Ramos (cell line): ENCODE results near the gene SMAD1.
"Not testable (repeated sequence)": the region's sequence is repeated elsewhere in the genome, so short reads cannot be mapped to it uniquely, and the experiment has no call there.

ENCODE experiments used
- in situ Hi-C: fragments of 300-500 bp; cut with MboI; formaldehyde crosslinking; loops from one replicate; pipeline ENCODE4 v1.14.3; 2022; ENCODE audit warnings: low sequenced_read_pairs; ENCODE audit not compliant: unreplicated experiment

The SMAD1 gene

DNA sequence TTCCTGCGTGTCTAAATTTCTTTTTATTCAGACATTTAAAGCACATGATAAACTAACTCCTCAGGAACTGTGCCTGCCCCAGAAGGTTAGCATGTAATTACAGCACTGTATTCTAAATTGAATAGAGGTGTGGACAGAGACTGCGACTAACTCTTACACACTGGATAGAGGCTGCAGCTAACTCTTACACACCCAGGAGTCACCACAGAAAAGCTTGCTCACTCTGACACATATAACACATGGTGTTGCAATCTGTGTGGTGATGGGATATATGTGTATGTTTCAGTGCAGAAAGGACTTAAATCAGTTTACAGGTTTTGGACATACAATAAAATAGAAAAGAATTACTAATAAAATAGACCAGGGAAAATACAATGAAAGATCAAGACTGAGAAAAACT lies 41.5 kb downstream of the SMAD1 start:
- in situ Hi-C loops = loop anchor here (25.0 kb wide), 1 partner anchor 539 kb away; no protein-coding TSS in a partner anchor

DNA sequence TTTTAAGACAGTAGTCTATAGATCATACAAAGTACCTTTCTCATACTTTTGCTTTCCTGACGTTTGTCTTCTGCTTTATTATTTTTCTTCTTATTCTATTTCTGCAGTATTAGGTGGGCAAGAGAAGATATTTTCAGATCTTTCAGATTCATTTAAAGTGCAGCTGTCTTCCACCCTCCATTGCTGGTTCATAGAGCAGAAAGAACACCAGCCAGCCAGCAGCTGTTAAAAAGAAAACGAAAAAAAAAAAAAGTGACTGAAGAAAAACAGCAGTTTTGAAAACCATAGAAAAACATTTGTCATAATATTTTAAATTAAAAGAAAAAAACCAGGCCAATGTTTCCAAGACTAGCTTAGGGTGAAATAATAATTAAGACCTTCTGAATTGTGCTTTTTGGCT lies 42.9 kb downstream of the SMAD1 start:
- in situ Hi-C loops = loop anchor here (25.0 kb wide), 1 partner anchor 538 kb away; no protein-coding TSS in a partner anchor

GRCh38 chr4:145525291-145525740 lies 43.7 kb downstream of the SMAD1 start:
- in situ Hi-C loops = no loop called here

DNA sequence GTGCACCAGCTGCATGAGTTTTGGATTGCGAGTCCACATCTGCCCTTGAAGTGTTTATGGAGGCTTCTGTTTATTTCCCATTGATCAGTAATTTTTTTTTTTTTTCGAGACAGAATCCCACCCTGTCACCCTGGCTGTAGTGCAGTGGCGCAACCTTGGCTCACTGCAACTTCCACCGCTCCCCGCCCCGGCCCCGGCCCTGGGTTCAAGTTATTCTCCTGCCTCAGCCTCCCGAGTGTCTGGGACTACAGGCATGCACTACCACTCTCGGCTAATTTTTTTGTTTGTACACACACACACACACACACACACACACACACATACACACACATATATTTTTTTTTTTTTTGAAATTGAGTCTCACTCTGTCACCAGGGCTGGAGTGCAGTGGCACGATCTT lies 46.1 kb downstream of the SMAD1 start:
- in situ Hi-C loops = no loop called here

GRCh38 chr4:145528601-145529000 lies 46.9 kb downstream of the SMAD1 start:
- in situ Hi-C loops = no loop called here

GRCh38 chr4:145530189-145530588 lies 48.5 kb downstream of the SMAD1 start:
- in situ Hi-C loops = no loop called here

DNA sequence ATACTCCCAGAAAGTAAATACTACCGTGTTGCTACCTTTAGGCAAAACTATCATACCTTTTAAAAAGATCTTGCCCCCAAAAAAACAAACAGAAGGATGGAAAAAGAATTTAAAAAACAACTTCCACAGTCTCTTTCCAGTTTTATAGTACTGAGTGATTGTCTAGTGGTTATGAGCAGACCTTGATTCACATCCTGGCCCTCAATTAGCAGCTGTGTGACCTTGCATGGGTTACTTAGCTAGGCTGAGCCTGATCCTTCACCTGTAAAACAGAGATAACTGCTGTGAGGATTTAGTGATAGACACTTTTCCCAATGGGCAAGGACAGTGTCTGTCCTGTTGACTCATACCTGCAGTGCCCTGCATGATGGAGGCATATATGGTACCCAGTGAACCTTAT lies 49.0 kb downstream of the SMAD1 start:
- in situ Hi-C loops = no loop called here

DNA sequence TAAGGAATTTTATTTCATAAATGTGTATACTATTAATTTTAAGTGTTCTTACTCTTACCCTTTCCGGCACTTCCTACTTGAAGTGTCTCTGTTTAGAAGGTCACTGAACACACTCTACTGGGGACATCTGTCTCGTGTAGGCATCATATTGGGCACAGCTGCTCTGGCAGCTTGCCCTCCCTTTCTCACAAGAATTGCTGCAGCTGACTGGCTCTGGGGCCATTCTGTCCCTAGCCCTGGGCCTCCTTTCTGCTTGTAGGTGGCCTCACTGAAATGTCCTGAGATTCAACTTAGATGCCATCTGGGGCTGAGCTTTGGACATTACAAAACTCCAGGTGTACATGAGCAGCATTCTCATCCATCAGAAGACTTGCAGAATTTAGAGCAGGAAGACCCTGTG lies 49.6 kb downstream of the SMAD1 start:
- in situ Hi-C loops = no loop called here

DNA sequence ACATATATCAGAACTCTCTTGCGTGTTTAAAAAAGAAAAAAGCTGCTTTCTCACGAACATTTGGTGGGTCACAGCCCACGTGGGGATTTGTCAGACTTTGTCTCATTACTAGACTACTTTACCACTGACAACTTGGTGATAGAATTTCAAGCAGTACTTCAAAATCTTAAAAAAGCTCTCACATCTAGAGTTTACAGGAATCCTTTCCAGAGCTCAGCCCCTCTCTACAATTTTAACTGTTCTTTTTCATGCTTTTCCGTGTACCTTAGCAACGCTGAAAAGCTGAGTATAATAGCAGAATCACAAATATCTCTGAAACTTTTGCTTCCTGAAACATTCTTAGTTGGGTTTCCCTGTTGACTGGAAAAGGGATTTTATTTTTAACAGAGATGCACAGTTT lies 50.2 kb downstream of the SMAD1 start:
- in situ Hi-C loops = no loop called here

GRCh38 chr4:145533001-145533400 lies 51.3 kb downstream of the SMAD1 start:
- in situ Hi-C loops = no loop called here

DNA sequence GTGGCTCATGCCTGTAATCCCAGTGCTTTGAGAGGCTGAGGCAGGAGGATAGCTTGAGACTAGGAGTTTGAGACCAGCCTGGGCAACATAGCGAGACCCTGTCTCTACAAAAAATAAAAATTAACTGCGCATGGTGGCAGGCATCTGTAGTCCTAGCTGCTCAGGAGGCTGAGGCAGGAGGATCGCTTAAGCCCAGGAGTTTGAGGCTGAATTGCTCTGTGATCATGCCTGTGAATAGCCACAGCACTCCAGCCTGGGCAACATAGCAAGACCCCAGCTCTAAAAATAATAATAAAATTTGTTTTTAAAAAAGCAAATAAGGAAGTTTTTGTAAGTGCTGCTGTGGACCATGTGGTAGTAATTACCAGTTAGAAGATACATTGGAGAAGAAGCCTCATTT lies 51.8 kb downstream of the SMAD1 start:
- in situ Hi-C loops = not testable (repeated sequence)

DNA sequence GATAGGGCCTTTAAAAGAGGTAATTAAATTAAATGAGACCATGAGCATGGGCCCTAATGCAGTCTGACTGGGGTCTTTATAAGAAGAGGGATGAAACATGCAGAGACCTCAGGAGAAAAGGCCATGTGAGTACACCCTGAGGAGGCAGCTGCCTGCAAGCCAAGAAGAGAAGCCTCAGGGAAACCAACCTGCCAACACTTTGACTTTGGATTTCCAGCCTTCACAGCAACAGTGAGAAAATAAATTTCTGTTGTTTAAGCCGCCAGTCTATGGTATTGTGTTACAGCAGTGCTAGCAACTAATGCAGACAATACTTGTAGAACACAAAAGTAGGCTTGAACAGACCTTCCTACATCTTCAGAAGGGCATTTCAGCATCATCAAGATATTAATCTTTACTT lies 52.3 kb downstream of the SMAD1 start:
- in situ Hi-C loops = no loop called here

DNA sequence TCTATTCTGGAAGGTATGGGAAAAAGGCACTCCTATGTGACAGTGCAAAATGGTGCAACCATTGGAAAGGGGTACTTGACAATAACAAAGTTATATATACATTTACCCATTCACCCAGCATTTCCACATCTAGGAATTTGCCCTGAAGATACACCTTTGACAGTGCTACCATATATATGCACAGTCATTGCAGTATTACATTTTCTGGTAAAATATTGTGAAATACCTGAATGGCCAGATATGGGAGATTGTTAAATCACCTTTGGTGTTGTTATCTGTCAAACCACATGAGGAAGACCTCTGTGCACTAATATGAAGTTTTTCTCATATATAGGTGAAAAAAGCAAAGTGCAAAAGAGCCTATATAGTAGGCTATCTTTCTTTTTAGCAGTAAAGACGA lies 53.5 kb downstream of the SMAD1 start:
- in situ Hi-C loops = no loop called here

- in situ Hi-C loops = no loop called here
Measured at GRCh38 chr4:145536044-145536443, 54.4 kb downstream of the SMAD1 start.

GRCh38 chr4:145538596-145538995 lies 56.9 kb downstream of the SMAD1 start:
- in situ Hi-C loops = no loop called here

DNA sequence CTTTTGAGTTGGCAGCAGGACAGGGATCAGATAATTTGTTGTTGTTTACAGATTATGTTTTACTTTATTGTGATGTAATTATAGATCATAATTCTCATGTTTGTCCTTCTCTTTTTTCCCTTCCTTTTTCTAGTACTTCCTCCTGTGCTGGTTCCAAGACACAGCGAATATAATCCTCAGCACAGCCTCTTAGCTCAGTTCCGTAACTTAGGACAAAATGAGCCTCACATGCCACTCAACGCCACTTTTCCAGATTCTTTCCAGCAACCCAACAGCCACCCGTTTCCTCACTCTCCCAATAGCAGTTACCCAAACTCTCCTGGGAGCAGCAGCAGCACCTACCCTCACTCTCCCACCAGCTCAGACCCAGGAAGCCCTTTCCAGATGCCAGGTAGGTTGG lies 58.0 kb downstream of the SMAD1 start:
- in situ Hi-C loops = no loop called here

GRCh38 chr4:145540235-145540634 lies 58.6 kb downstream of the SMAD1 start:
- in situ Hi-C loops = no loop called here

GRCh38 chr4:145541346-145541745 lies 59.7 kb downstream of the SMAD1 start:
- in situ Hi-C loops = no loop called here

DNA sequence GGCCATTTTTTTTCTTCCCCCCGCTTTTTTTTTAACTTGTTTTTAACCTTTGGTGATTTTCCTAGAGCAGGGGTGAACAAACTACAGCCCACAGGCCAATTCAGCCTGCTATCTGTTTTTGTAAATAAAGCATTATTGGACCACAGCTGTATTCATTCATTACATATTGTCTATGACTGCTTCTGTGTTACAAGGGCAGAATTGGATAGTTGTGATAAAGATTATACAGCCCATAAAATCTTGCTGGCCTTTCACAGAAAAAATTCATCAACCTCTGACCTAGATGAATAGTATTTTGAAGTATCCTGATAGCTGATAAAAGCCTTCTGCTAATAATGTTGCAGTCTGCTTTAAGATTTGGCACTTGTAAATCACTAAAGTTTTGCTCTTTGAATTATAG lies 63.4 kb downstream of the SMAD1 start:
- in situ Hi-C loops = loop anchor here (5.0 kb wide), 1 partner anchor 63 kb away; the partner anchor contains the start of gene SMAD1

GRCh38 chr4:145545538-145546174 lies 64.0 kb downstream of the SMAD1 start:
- in situ Hi-C loops = loop anchor here (5.0 kb wide), 1 partner anchor 63 kb away; the partner anchor contains the start of gene SMAD1

DNA sequence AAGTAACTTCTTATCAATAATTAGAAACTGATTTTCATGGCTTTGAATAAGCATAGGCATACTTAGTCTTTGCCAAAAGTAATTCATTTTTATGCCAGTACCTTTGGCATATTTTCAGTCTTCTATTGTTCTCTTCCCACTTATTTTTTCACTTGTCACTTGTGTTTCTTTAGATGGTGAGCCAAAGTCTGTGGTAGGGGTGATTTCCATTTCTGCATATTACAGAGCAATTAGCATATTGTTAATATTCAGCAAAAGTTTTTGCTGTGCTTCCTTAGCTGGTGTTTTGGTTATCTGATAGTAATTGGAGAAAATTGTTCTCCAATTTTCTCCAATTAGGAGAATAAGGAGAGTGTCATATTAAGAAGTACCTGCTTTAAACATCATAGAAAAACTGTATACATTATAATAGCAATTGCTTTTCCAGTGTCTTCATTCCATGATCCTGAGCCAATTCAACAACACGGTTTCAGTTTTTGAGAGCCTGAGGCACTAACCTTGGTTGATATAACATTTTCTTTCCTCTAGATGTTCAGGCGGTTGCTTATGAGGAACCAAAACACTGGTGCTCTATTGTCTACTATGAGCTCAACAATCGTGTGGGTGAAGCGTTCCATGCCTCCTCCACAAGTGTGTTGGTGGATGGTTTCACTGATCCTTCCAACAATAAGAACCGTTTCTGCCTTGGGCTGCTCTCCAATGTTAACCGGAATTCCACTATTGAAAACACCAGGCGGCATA lies 64.7 kb downstream of the SMAD1 start:
- in situ Hi-C loops = loop anchor here (5.0 kb wide), 1 partner anchor 64 kb away; the partner anchor contains the start of gene SMAD1
